ENCODE measurements around the gene GRIN3B.

DNA sequence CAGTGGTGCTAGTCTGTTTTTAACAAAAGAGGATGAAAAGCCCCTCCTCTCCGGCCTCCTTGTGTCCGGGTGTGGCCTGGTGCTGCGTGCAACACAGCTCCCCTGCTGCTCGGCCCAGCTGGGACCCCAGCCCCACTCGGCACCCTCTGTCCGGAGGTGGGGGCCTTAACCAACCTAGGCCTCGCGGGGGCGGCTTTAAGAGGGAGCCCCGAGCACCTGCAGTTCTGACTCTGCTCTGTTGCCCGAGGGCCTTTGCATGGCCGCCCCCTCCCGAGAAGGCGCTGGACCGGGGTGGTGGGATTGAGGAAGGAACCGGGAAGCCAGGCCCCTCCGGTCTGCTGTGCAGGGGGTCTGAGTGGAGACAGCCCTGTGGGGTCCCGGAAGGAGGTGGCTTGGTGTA is 5.7 kb upstream of the GRIN3B start:
- TF ChIP-seq, protein P1, sequence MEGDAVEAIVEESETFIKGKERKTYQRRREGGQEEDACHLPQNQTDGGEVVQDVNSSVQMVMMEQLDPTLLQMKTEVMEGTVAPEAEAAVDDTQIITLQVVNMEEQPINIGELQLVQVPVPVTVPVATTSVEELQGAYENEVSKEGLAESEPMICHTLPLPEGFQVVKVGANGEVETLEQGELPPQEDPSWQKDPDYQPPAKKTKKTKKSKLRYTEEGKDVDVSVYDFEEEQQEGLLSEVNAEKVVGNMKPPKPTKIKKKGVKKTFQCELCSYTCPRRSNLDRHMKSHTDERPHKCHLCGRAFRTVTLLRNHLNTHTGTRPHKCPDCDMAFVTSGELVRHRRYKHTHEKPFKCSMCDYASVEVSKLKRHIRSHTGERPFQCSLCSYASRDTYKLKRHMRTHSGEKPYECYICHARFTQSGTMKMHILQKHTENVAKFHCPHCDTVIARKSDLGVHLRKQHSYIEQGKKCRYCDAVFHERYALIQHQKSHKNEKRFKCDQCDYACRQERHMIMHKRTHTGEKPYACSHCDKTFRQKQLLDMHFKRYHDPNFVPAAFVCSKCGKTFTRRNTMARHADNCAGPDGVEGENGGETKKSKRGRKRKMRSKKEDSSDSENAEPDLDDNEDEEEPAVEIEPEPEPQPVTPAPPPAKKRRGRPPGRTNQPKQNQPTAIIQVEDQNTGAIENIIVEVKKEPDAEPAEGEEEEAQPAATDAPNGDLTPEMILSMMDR (IDR thresholded peaks at IDR 0.05): no peak
- TF ChIP-seq POLR2A (IDR thresholded peaks at IDR 0.05): no peak
